ENCODE measurements around the gene GM2A. TPM values are rescaled to one million over a fixed set of nuclear protein-coding genes. Genes with fewer than 3 reads are reported as not detected.

GM2A gene
- total RNA-seq, 1 experiment from 2014 or later: 24.5 TPM

- H2AFZ ChIP-seq: no peak overlapping the region
- POLR2A ChIA-PET (ENCODE audit: unreplicated experiment): no interaction called here
- H3K4me3 ChIP-seq: no peak overlapping the region
- H3K4me2 ChIP-seq: no peak overlapping the region
- no peaks in the 10 kb centered on the region for H3K4me1 ChIP-seq (replicated peaks; ENCODE audit: insufficient read depth)
- H3K79me2 ChIP-seq (ENCODE audit: low read depth): no peaks in the 10 kb centered on the region
- DNase-seq: peak in 1 of 2 experiments; percentile 50
- H3K27ac ChIP-seq: no peak overlapping the region
- no TSS peak for BruUV-seq (replicated peaks)
- H3K9me2 ChIP-seq (ENCODE audit: insufficient read depth): no peaks in the 10 kb centered on the region
- no peaks in the 10 kb centered on the region for H3F3A ChIP-seq (ENCODE audit: insufficient read depth, low read depth)
- TF ChIP-seq CTCF (conservative IDR thresholded peaks at IDR 0.05) (no peak), EZH2 (IDR thresholded peaks at IDR 0.05; ENCODE audit: low read depth) (no peak)
- H3K9me3 ChIP-seq (ENCODE audit: insufficient read depth, low read depth): no peaks in the 10 kb centered on the region
- no peaks in the 10 kb centered on the region for H3K27me3 ChIP-seq (ENCODE audit: insufficient read depth, low read depth)
- CTCF ChIA-PET: interaction anchor here (0.6 kb wide), 1 partner anchor 39 kb away, joined by 5 read pairs; no protein-coding TSS in a partner anchor
- intact Hi-C loops (cut with micrococcal nuclease; ENCODE audit: unreplicated experiment): no loop called here
- H4K20me1 ChIP-seq (ENCODE audit: insufficient read depth): no peaks in the 10 kb centered on the region
- no peaks in the 10 kb centered on the region for H3K36me3 ChIP-seq (ENCODE audit: low read depth)
These were observed 27.5 kb downstream of the GM2A start for GRCh38 chr5:151280443-151280842.

GRCh38 chr5:151281001-151281639 is 28.1 kb downstream of the GM2A start:
- Histone ChIP-seq H3F3A (ENCODE audit: insufficient read depth, low read depth) (no peaks in the 10 kb centered on the region), H3K79me2 (ENCODE audit: low read depth) (no peaks in the 10 kb centered on the region), H3K27ac (no peak overlapping the region), H2AFZ (no peak overlapping the region), H3K9me3 (ENCODE audit: insufficient read depth, low read depth) (no peaks in the 10 kb centered on the region), H3K4me2 (no peak overlapping the region), H4K20me1 (ENCODE audit: insufficient read depth) (no peaks in the 10 kb centered on the region), H3K36me3 (ENCODE audit: low read depth) (no peaks in the 10 kb centered on the region), H3K4me3 (no peak overlapping the region), H3K27me3 (ENCODE audit: insufficient read depth, low read depth) (no peaks in the 10 kb centered on the region), H3K9me2 (ENCODE audit: insufficient read depth) (no peaks in the 10 kb centered on the region), H3K4me1 (replicated peaks; ENCODE audit: insufficient read depth) (peaks cover 5% of the 10 kb centered on the region)
- TF ChIP-seq EZH2 (IDR thresholded peaks at IDR 0.05; ENCODE audit: low read depth): no peak
- TF ChIP-seq CTCF (conservative IDR thresholded peaks at IDR 0.05): no peak
- CTCF ChIA-PET: interaction anchor here (0.6 kb wide), 1 partner anchor 40 kb away, joined by 5 read pairs; no protein-coding TSS in a partner anchor
- no TSS peak for BruUV-seq (replicated peaks)
- DNase-seq: peak in 1 of 2 experiments; percentile 22
- intact Hi-C loops (cut with micrococcal nuclease; ENCODE audit: unreplicated experiment): no loop called here
- POLR2A ChIA-PET (ENCODE audit: unreplicated experiment): no interaction called here

GRCh38 chr5:151283120-151283825 is 30.3 kb downstream of the GM2A start:
- H3K4me2 ChIP-seq: no peak overlapping the region
- no peaks in the 10 kb centered on the region for H4K20me1 ChIP-seq (ENCODE audit: insufficient read depth)
- no peaks in the 10 kb centered on the region for H3K36me3 ChIP-seq (ENCODE audit: low read depth)
- peaks cover 8% of the 10 kb centered on the region for H3K4me1 ChIP-seq (replicated peaks; ENCODE audit: insufficient read depth)
- no peak for TF ChIP-seq EZH2 (IDR thresholded peaks at IDR 0.05; ENCODE audit: low read depth)
- no peak for TF ChIP-seq CTCF (conservative IDR thresholded peaks at IDR 0.05)
- H3F3A ChIP-seq (ENCODE audit: insufficient read depth, low read depth): no peaks in the 10 kb centered on the region
- no peaks in the 10 kb centered on the region for H3K79me2 ChIP-seq (ENCODE audit: low read depth)
- intact Hi-C loops (cut with micrococcal nuclease; ENCODE audit: unreplicated experiment): no loop called here
- no peaks in the 10 kb centered on the region for H3K27me3 ChIP-seq (ENCODE audit: insufficient read depth, low read depth)
- no peaks in the 10 kb centered on the region for H3K9me2 ChIP-seq (ENCODE audit: insufficient read depth)
- H3K27ac ChIP-seq: no peak overlapping the region
- H3K4me3 ChIP-seq: no peak overlapping the region
- peak in 1 of 2 experiments; percentile 46 for DNase-seq
- ChIA-PET POLR2A (ENCODE audit: unreplicated experiment) (interaction anchor here (0.6 kb wide), 1 partner anchor 164 kb away, joined by 5 read pairs; the partner anchor contains the start of gene SLC36A1), CTCF (no interaction called here)
- no TSS peak for BruUV-seq (replicated peaks)
- H2AFZ ChIP-seq: no peak overlapping the region
- H3K9me3 ChIP-seq (ENCODE audit: insufficient read depth, low read depth): no peaks in the 10 kb centered on the region
